GM18519 (cell line): Measurements from ENCODE around the gene BACH2.
"Not testable (repeated sequence)": the region's sequence is repeated elsewhere in the genome, so short reads cannot be mapped to it uniquely, and the experiment has no call there.

Experiments
- ATAC-seq: cut with Tn5 transposase; IDR thresholded peaks from one replicate; pipeline ENCODE4 v1.9.1; 2021; ENCODE audit warnings: mild to moderate bottlenecking, moderate library complexity; ENCODE audit not compliant: unreplicated experiment, low FRiP score

The BACH2 gene

GRCh38 chr6:90166155-90166924 lies 130.3 kb downstream of the BACH2 start:
- not testable (repeated sequence) for ATAC-seq

- no peak for ATAC-seq
These were observed 133.8 kb downstream of the BACH2 start for GRCh38 chr6:90162648-90163387.

- no peak for ATAC-seq
These were observed 136.6 kb downstream of the BACH2 start for GRCh38 chr6:90160013-90160412.

GRCh38 chr6:90159452-90159851 lies 137.2 kb downstream of the BACH2 start:
- no peak for ATAC-seq

GRCh38 chr6:90158936-90159335 lies 137.7 kb downstream of the BACH2 start:
- ATAC-seq = no peak

- ATAC-seq = no peak
These were observed 139.2 kb downstream of the BACH2 start for GRCh38 chr6:90157441-90157840.

- no peak for ATAC-seq
These were observed 139.8 kb downstream of the BACH2 start for GRCh38 chr6:90156861-90157260.

- no peak for ATAC-seq
These were observed 141.7 kb downstream of the BACH2 start for GRCh38 chr6:90154755-90155470.

GRCh38 chr6:90151576-90152422 lies 144.8 kb downstream of the BACH2 start:
- no peak for ATAC-seq

GRCh38 chr6:90149280-90149679 lies 147.4 kb downstream of the BACH2 start:
- ATAC-seq = no peak

- no peak for ATAC-seq
These were observed 147.8 kb downstream of the BACH2 start for GRCh38 chr6:90148867-90149266.

GRCh38 chr6:90146921-90147649 lies 149.6 kb downstream of the BACH2 start:
- ATAC-seq = no peak

- no peak for ATAC-seq
These were observed 150.6 kb downstream of the BACH2 start for GRCh38 chr6:90146024-90146423.

- no peak for ATAC-seq
These were observed 151.6 kb downstream of the BACH2 start for GRCh38 chr6:90144928-90145555.

GRCh38 chr6:90144396-90144795 lies 152.2 kb downstream of the BACH2 start:
- no peak for ATAC-seq

GRCh38 chr6:90140683-90141082 lies 156.0 kb downstream of the BACH2 start:
- no peak for ATAC-seq

GRCh38 chr6:90139272-90139817 lies 157.3 kb downstream of the BACH2 start:
- ATAC-seq = no peak

- no peak for ATAC-seq
These were observed 159.6 kb downstream of the BACH2 start for GRCh38 chr6:90136837-90137568.
